Gastroesophageal sphincter (tissue), 4 donors: ENCODE data around the gene CEACAM16. TPM values are rescaled to one million over a fixed set of nuclear protein-coding genes. Genes with fewer than 3 reads are reported as not detected.

Experiments used
- ATAC-seq: fragments of 150-250 bp; one replicate; pipeline ENCODE4 v1.9.1; 2016; ENCODE audit warnings: mild to moderate bottlenecking, moderate library complexity
- H3K27ac ChIP-seq, 4 donors: fragments of 200-600 bp; sonication (generic) in 3 of 4; 1 replicate in 3 of 4; 2 replicates in 1 of 4; pipeline ENCODE4 v1.5.1; 2016 to 2019
- H3K27me3 ChIP-seq: fragments of 200-600 bp; sonication (generic); one replicate; pipeline ENCODE4 v1.5.1; 2019
- H3K36me3 ChIP-seq, 2 donors: fragments of 200-600 bp; sonication (generic); one replicate each; pipeline ENCODE4 v1.5.1; 2019; ENCODE audit warnings: control low read depth in 1 of 2
- H3K4me1 ChIP-seq, 3 donors: fragments of 200-600 bp; sonication (generic); 1 replicate in 2 of 3; 2 replicates in 1 of 3; pipeline ENCODE4 v1.5.1; 2016 to 2019; ENCODE audit warnings: control low read depth in 2 of 3
- H3K4me3 ChIP-seq, 2 donors: fragments of 200-600 bp; sonication (generic); one replicate each; pipeline ENCODE4 v1.5.1; 2019; ENCODE audit warnings: mild to moderate bottlenecking in 1 of 2, moderate library complexity in 1 of 2
- H3K9me3 ChIP-seq, 3 donors: fragments of 200-600 bp; sonication (generic); one replicate each; pipeline ENCODE4 v1.5.1; 2017 to 2019; ENCODE audit warnings: control low read depth in 2 of 3
- CTCF ChIP-seq, 4 experiments: fragments of 200-600 bp in 2 of 4; fragments of 450-650 bp in 2 of 4; sonication (generic) in 1 of 4; IDR thresholded peaks; one replicate each; pipeline ENCODE4 v1.5.1; 2017 to 2019; ENCODE audit warnings: antibody characterized with exemption in 4 of 4, mild to moderate bottlenecking in 2 of 4, moderate library complexity in 2 of 4
- EP300 ChIP-seq: sonication (generic); formaldehyde crosslinking; IDR thresholded peaks from one replicate; pipeline ENCODE4 v1.6.1; 2017; ENCODE audit warnings: antibody characterized with exemption, mild to moderate bottlenecking
- POLR2A ChIP-seq, 2 donors: fragments of 450-650 bp; IDR thresholded peaks; one replicate each; pipeline ENCODE4 v1.6.1; 2017; ENCODE audit warnings: antibody characterized with exemption in 2 of 2, mild to moderate bottlenecking in 2 of 2, moderate library complexity in 1 of 2
- POLR2AphosphoS5 ChIP-seq: sonication (generic); formaldehyde crosslinking; IDR thresholded peaks from one replicate; pipeline ENCODE4 v1.6.1; 2017; ENCODE audit warnings: antibody characterized with exemption
- WGBS, 2 donors: methylation state at CpG; one replicate each; pipeline ENCODE4 v1.1.5; 2018; ENCODE audit warnings: low coverage in 1 of 2; 5-methylcytosine and 5-hydroxymethylcytosine counted together
- total RNA-seq, 4 donors: library from RNA; depleted of rRNA; stranded (reverse); fragments of >200 nt; gene quantifications; one replicate each; pipeline ENCODE4 v1.1.0, GENCODE V29; 2016

Gene CEACAM16
- total RNA-seq, 4 donors from 2014 or later, result not detected

- H3K4me3 ChIP-seq, result no peak overlapping the region
- TF ChIP-seq EP300 (no peak), POLR2AphosphoS5 (no peak), POLR2A (IDR thresholded peaks at IDR 0.05) (no peak), CTCF (IDR thresholded peaks at IDR 0.05) (no peak)
- H3K4me1 ChIP-seq, result no peaks in the 10 kb centered on the region
- WGBS, 2 donors, result 52 to 61% methylated on average over 8 of the region's 8 CpGs
- no peaks in the 10 kb centered on the region for H3K27me3 ChIP-seq
- H3K27ac ChIP-seq, result no peak overlapping the region
- H3K36me3 ChIP-seq, result peaks cover 0 to 36% of the 10 kb centered on the region in 2 donors
- H3K9me3 ChIP-seq, result no peaks in the 10 kb centered on the region
- ATAC-seq, result no peak
Observed at GRCh38 chr19:44677019-44677811, 21.7 kb upstream of the CEACAM16 start.

- no peak overlapping the region for H3K27ac ChIP-seq
- ATAC-seq, result no peak
- no peaks in the 10 kb centered on the region for H3K27me3 ChIP-seq
- peaks cover 0 to 11% (median 0%) of the 10 kb centered on the region in 3 donors for H3K4me1 ChIP-seq
- no peak for TF ChIP-seq CTCF (IDR thresholded peaks at IDR 0.05)
- no peak for TF ChIP-seq EP300
- TF ChIP-seq POLR2A (IDR thresholded peaks at IDR 0.05), result no peak
- no peak for TF ChIP-seq POLR2AphosphoS5
- no peak overlapping the region for H3K4me3 ChIP-seq
- H3K9me3 ChIP-seq, result no peaks in the 10 kb centered on the region
- H3K36me3 ChIP-seq, result peaks cover 0 to 55% of the 10 kb centered on the region in 2 donors
Observed at GRCh38 chr19:44680536-44680935, 18.4 kb upstream of the CEACAM16 start.

GRCh38 chr19:44681992-44682790 is 16.8 kb upstream of the CEACAM16 start:
- H3K9me3 ChIP-seq, result no peaks in the 10 kb centered on the region
- no peak overlapping the region for H3K4me3 ChIP-seq
- 72 to 86% methylated on average over 4 to 8 of the region's 15 CpGs for WGBS, 2 donors
- no peaks in the 10 kb centered on the region for H3K27me3 ChIP-seq
- no peak for TF ChIP-seq POLR2AphosphoS5
- TF ChIP-seq EP300, result no peak
- no peak for TF ChIP-seq POLR2A (IDR thresholded peaks at IDR 0.05)
- TF ChIP-seq CTCF (IDR thresholded peaks at IDR 0.05), result no peak
- peaks cover 0 to 43% of the 10 kb centered on the region in 2 donors for H3K36me3 ChIP-seq
- no peak for ATAC-seq
- H3K27ac ChIP-seq, result no peak overlapping the region
- peaks cover 0 to 11% (median 0%) of the 10 kb centered on the region in 3 donors for H3K4me1 ChIP-seq

GRCh38 chr19:44682807-44683206 is 16.1 kb upstream of the CEACAM16 start:
- WGBS, 2 donors, result 94 to 100% methylated on average over 1 to 2 of the region's 2 CpGs
- H3K4me1 ChIP-seq, result peaks cover 0 to 11% (median 0%) of the 10 kb centered on the region in 3 donors
- H3K36me3 ChIP-seq, result peaks cover 0 to 43% of the 10 kb centered on the region in 2 donors
- H3K27ac ChIP-seq, result no peak overlapping the region
- TF ChIP-seq POLR2A (IDR thresholded peaks at IDR 0.05) (no peak), POLR2AphosphoS5 (no peak), EP300 (no peak), CTCF (IDR thresholded peaks at IDR 0.05) (no peak)
- no peak overlapping the region for H3K4me3 ChIP-seq
- no peak for ATAC-seq
- H3K27me3 ChIP-seq, result no peaks in the 10 kb centered on the region
- no peaks in the 10 kb centered on the region for H3K9me3 ChIP-seq
